Caco-2 (cell line): ENCODE measurements around the gene RNF112. TPM values are rescaled to one million over a fixed set of nuclear protein-coding genes. Genes with fewer than 3 reads are reported as not detected.

Source experiments
- BruUV-seq: library from RNA; stranded (reverse); fragments of 400-500 nt; replicated peaks from 2 replicates; lab custom pipeline; 2021; lab: Mats Ljungman, UMichigan
- CTCF ChIA-PET: fragments of 300-600 bp; sonication (Branson Sonifier 250); formaldehyde crosslinking; loops from one replicate; lab custom pipeline; 2022; ENCODE audit warnings: antibody characterized with exemption; lab: Charles Lee
- POLR2A ChIA-PET: fragments of 300-600 bp; sonication (Branson Sonifier 250); formaldehyde crosslinking; loops from one replicate; lab custom pipeline; 2022; ENCODE audit warnings: antibody characterized with exemption; lab: Charles Lee
- DNase-seq, 2 experiments: peaks; one replicate each; pipeline versions ENCODE4 v3.0.0 to v3.0.0-alpha.2; 2020 to 2022
- H3K27me3 ChIP-seq: replicated peaks from 2 replicates; pipeline ENCODE4 v1.6.0; 2011; ENCODE audit warnings: low read length; ENCODE audit not compliant: control insufficient read depth, insufficient read depth
- H3K36me3 ChIP-seq: 2 replicates; pipeline ENCODE4 v1.5.1; 2011; ENCODE audit warnings: low read length; ENCODE audit not compliant: control insufficient read depth, insufficient read depth
- H3K4me1 ChIP-seq: fragments of 250-450 bp; sonication (Bioruptor Pico); 2 replicates; pipeline ENCODE4 v1.5.1; 2020; ENCODE audit warnings: mild to moderate bottlenecking
- H3K4me3 ChIP-seq: 2 replicates; pipeline ENCODE4 v1.5.1; 2011; ENCODE audit warnings: low read depth, mild to moderate bottlenecking, control low read depth, low read length
- H3K9me3 ChIP-seq: fragments of 250-450 bp; sonication (Bioruptor Pico); 2 replicates; pipeline ENCODE4 v1.5.1; 2020; ENCODE audit warnings: mild to moderate bottlenecking, moderate library complexity
- H3K27ac Mint-ChIP-seq: one replicate; pipeline ENCODE4 v1.8.0; 2022; ENCODE audit warnings: mixed read lengths; ENCODE audit not compliant: unreplicated experiment
- H3K27me3 Mint-ChIP-seq: one replicate; pipeline ENCODE4 v1.8.0; 2022; ENCODE audit warnings: mixed read lengths; ENCODE audit not compliant: insufficient read depth, unreplicated experiment
- H3K36me3 Mint-ChIP-seq: one replicate; pipeline ENCODE4 v1.8.0; 2022; ENCODE audit warnings: mild to moderate bottlenecking, mixed read lengths; ENCODE audit not compliant: insufficient read depth, unreplicated experiment
- H3K4me1 Mint-ChIP-seq: one replicate; pipeline ENCODE4 v1.8.0; 2022; ENCODE audit warnings: low read depth, mixed read lengths; ENCODE audit not compliant: unreplicated experiment
- H3K4me3 Mint-ChIP-seq: one replicate; pipeline ENCODE4 v1.8.0; 2022; ENCODE audit warnings: mild to moderate bottlenecking, moderate library complexity, mixed read lengths; ENCODE audit not compliant: unreplicated experiment
- H3K9me3 Mint-ChIP-seq: one replicate; pipeline ENCODE4 v1.8.0; 2022; ENCODE audit warnings: mixed read lengths; ENCODE audit not compliant: unreplicated experiment
- CTCF ChIP-seq, 2 experiments: fragments of 200-600 bp in 1 of 2; IDR thresholded peaks; 1 replicate in 1 of 2; 2 replicates in 1 of 2; pipeline versions ENCODE4 v1.5.1 to v1.8.0; 2011 to 2022; ENCODE audit warnings: antibody characterized with exemption in 1 of 2, control low read depth in 1 of 2, inconsistent platforms in 1 of 2, low read depth in 1 of 2, low read length in 1 of 2, mild to moderate bottlenecking in 1 of 2, moderate library complexity in 1 of 2; ENCODE audit not compliant: insufficient read depth in 1 of 2, severe bottlenecking in 1 of 2, unreplicated experiment in 1 of 2
- intact Hi-C: fragments of 100-400 bp; cut with micrococcal nuclease; formaldehyde crosslinking; loops from one replicate; pipeline ENCODE4 v1.10.0; 2022; ENCODE audit not compliant: unreplicated experiment
- total RNA-seq: library from RNA; stranded (reverse); gene quantifications from 2 replicates; pipeline ENCODE4 v1.2.3, GENCODE V29; 2022

RNF112 gene
- total RNA-seq, 1 experiment from 2014 or later = not detected

GRCh38 chr17:19374136-19374535 is 36.9 kb upstream of the RNF112 start:
- no peaks in the 10 kb centered on the region for H3K36me3 ChIP-seq
- no peaks in the 10 kb centered on the region for H3K9me3 ChIP-seq
- H3K4me3 ChIP-seq = no peak overlapping the region
- Mint-ChIP-seq H3K36me3 (peaks cover 26% of the 10 kb centered on the region), H3K9me3 (no peaks in the 10 kb centered on the region), H3K4me1 (peaks cover 7% of the 10 kb centered on the region), H3K4me3 (no peak overlapping the region), H3K27me3 (no peaks in the 10 kb centered on the region), H3K27ac (no peak overlapping the region)
- BruUV-seq = no TSS peak
- H3K4me1 ChIP-seq = peaks cover 7% of the 10 kb centered on the region; the same call in 1 of the 2 replicates
- ChIA-PET CTCF (no interaction called here), POLR2A (no interaction called here)
- no peak for TF ChIP-seq CTCF (IDR thresholded peaks at IDR 0.05; ENCODE audit: insufficient read depth in 1 of 2, low read depth in 1 of 2, low read length in 1 of 2, severe bottlenecking in 1 of 2, unreplicated experiment in 1 of 2)
- no peak for DNase-seq
- no peaks in the 10 kb centered on the region for H3K27me3 ChIP-seq
- intact Hi-C loops = no loop called here

GRCh38 chr17:19375732-19376131 is 35.3 kb upstream of the RNF112 start:
- intact Hi-C loops = loop anchor here (5.0 kb wide), 2 partner anchors 57 to 72 kb away; no protein-coding TSS in a partner anchor
- H3K27me3 ChIP-seq = no peaks in the 10 kb centered on the region
- BruUV-seq = no TSS peak
- H3K9me3 ChIP-seq = no peaks in the 10 kb centered on the region
- no peak for DNase-seq
- peaks cover 41% of the 10 kb centered on the region for H3K36me3 Mint-ChIP-seq
- no peak for TF ChIP-seq CTCF (IDR thresholded peaks at IDR 0.05; ENCODE audit: insufficient read depth in 1 of 2, low read depth in 1 of 2, low read length in 1 of 2, severe bottlenecking in 1 of 2, unreplicated experiment in 1 of 2)
- no peaks in the 10 kb centered on the region for H3K9me3 Mint-ChIP-seq
- POLR2A ChIA-PET = no interaction called here
- H3K4me1 ChIP-seq = peaks cover 11% of the 10 kb centered on the region
- H3K27me3 Mint-ChIP-seq = no peaks in the 10 kb centered on the region
- no peaks in the 10 kb centered on the region; the same call in 1 of the 2 replicates for H3K36me3 ChIP-seq
- CTCF ChIA-PET = no interaction called here
- no peak overlapping the region for H3K4me3 ChIP-seq
- no peak overlapping the region for H3K27ac Mint-ChIP-seq
- H3K4me1 Mint-ChIP-seq = peaks cover 6% of the 10 kb centered on the region
- H3K4me3 Mint-ChIP-seq = peak overlapping the region; percentile 99

- peak overlapping the region; percentile 99 for H3K4me3 Mint-ChIP-seq
- no peaks in the 10 kb centered on the region; the same call in 1 of the 2 replicates for H3K36me3 ChIP-seq
- H3K27me3 ChIP-seq = no peaks in the 10 kb centered on the region
- no peaks in the 10 kb centered on the region for H3K9me3 Mint-ChIP-seq
- peak overlapping the region; percentile 96 for H3K27ac Mint-ChIP-seq
- peaks cover 11% of the 10 kb centered on the region for H3K4me1 ChIP-seq
- intact Hi-C loops = loop anchor here (5.0 kb wide), 2 partner anchors 55 to 70 kb away; no protein-coding TSS in a partner anchor
- no TSS peak for BruUV-seq
- DNase-seq = peak in 1 of 2 experiments; percentile 28
- ChIA-PET POLR2A (interaction anchor here (0.7 to 1.8 kb wide), 4 partner anchors 9 to 300 kb away, joined by 7 to 30 read pairs (median 11); partner anchors contain the start of gene B9D1), CTCF (interaction anchor here (1.2 to 2.5 kb wide), 3 partner anchors 12 to 271 kb away, joined by 4 to 69 read pairs (median 10); partner anchors contain the start of genes ALDH3A2 and B9D1)
- H3K4me3 ChIP-seq = peak overlapping the region; percentile 61
- TF ChIP-seq CTCF (IDR thresholded peaks at IDR 0.05; ENCODE audit: insufficient read depth in 1 of 2, low read depth in 1 of 2, low read length in 1 of 2, severe bottlenecking in 1 of 2, unreplicated experiment in 1 of 2) = no peak
- H3K27me3 Mint-ChIP-seq = no peaks in the 10 kb centered on the region
- H3K9me3 ChIP-seq = no peaks in the 10 kb centered on the region
- peaks cover 51% of the 10 kb centered on the region for H3K36me3 Mint-ChIP-seq
- H3K4me1 Mint-ChIP-seq = peaks cover 6% of the 10 kb centered on the region
These were observed 34.2 kb upstream of the RNF112 start for GRCh38 chr17:19376811-19377210.
